MM.1S (cell line): ENCODE data around the gene CLDN20.

Experiments
- DNase-seq: peaks from one replicate; pipeline ENCODE4 v3.0.0-alpha.2; 2015
- H2AFZ ChIP-seq: fragments of 300-600 bp; sonication (generic); 2 replicates; pipeline ENCODE4 v1.6.0; 2016; ENCODE audit warnings: antibody characterized with exemption, low read length
- H3F3A ChIP-seq: fragments of 300-600 bp; sonication (generic); 2 replicates; pipeline ENCODE4 v1.6.1; 2016; ENCODE audit warnings: mild to moderate bottlenecking, antibody characterized with exemption, low read length, moderate library complexity, mixed read lengths; ENCODE audit not compliant: insufficient read depth
- H3K27ac ChIP-seq: fragments of 300-600 bp; sonication (generic); 2 replicates; pipeline ENCODE4 v1.5.1; 2016; ENCODE audit warnings: mild to moderate bottlenecking, low read length
- H3K27me3 ChIP-seq: fragments of 300-600 bp; sonication (generic); replicated peaks from 2 replicates; pipeline ENCODE4 v1.6.0; 2016; ENCODE audit warnings: low read length; ENCODE audit not compliant: insufficient read depth
- H3K36me3 ChIP-seq: fragments of 300-600 bp; sonication (generic); replicated peaks from 2 replicates; pipeline ENCODE4 v1.6.1; 2016; ENCODE audit warnings: mild to moderate bottlenecking, low read length, mixed read lengths; ENCODE audit not compliant: insufficient read depth
- H3K4me1 ChIP-seq: fragments of 300-600 bp; sonication (generic); 2 replicates; pipeline ENCODE4 v1.6.1; 2016; ENCODE audit warnings: low read length, mixed read lengths
- H3K4me2 ChIP-seq: fragments of 300-600 bp; sonication (generic); 2 replicates; pipeline ENCODE4 v1.6.0; 2016; ENCODE audit warnings: low read depth, low read length
- H3K4me3 ChIP-seq: fragments of 300-600 bp; sonication (generic); 2 replicates; pipeline ENCODE4 v1.5.1; 2016; ENCODE audit warnings: low read length, mixed read lengths
- H3K79me2 ChIP-seq: fragments of 300-600 bp; sonication (generic); 2 replicates; pipeline ENCODE4 v1.6.1; 2016; ENCODE audit warnings: mixed run types, low read length, mixed read lengths
- H3K9ac ChIP-seq: fragments of 300-600 bp; sonication (generic); 2 replicates; pipeline ENCODE4 v1.6.1; 2016; ENCODE audit warnings: low read length, mixed read lengths
- H3K9me2 ChIP-seq: fragments of 300-600 bp; sonication (generic); replicated peaks from 2 replicates; pipeline ENCODE4 v1.6.1; 2016; ENCODE audit warnings: mild to moderate bottlenecking, low read length, mixed read lengths; ENCODE audit not compliant: insufficient read depth
- H3K9me3 ChIP-seq: fragments of 300-600 bp; sonication (generic); replicated peaks from 2 replicates; pipeline ENCODE4 v1.6.1; 2016; ENCODE audit warnings: mild to moderate bottlenecking, low read length, mixed read lengths; ENCODE audit not compliant: insufficient read depth
- H4K20me1 ChIP-seq: fragments of 300-600 bp; sonication (generic); 2 replicates; pipeline ENCODE4 v1.6.1; 2016; ENCODE audit warnings: mild to moderate bottlenecking, low read length, moderate library complexity, mixed read lengths; ENCODE audit not compliant: insufficient read depth
- EZH2 ChIP-seq: fragments of 300-600 bp; sonication (generic); optimal IDR thresholded peaks from 2 replicates; pipeline ENCODE3; 2017; ENCODE audit warnings: low read depth, mild to moderate bottlenecking, antibody characterized with exemption, low read length, mixed read lengths
- EZH2phosphoT487 ChIP-seq: fragments of 300-600 bp; sonication (generic); IDR thresholded peaks from 2 replicates; pipeline ENCODE4 v1.6.1; 2018; ENCODE audit warnings: antibody characterized with exemption, low read length
- TF ChIP-seq, protein P1 (sequence below): fragments of 300-600 bp; sonication (generic); IDR thresholded peaks from 2 replicates; pipeline ENCODE4 v1.5.1; 2016; ENCODE audit warnings: antibody characterized with exemption, low read length, mixed read lengths

CLDN20 gene

DNA sequence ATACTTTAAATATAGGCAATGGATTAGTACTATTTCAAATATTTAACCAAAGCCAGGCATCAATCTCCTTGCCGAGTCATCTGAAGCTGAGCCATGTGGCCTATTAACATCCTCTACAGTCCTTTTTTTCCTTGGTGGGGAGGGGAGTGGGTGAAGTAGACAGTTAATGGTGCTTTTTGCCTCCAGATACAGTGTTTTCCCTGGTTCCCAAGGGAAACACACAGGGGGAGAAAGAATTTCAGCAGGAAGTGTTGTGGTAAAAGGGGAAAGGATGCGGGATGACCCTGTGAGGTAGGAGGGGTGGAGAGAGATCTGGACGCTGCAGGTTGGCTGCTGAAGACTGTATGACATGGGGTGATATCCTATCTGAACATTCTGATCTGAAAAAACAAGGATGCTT, 9.6 kb downstream of the CLDN20 start:
- Histone ChIP-seq H3K27ac (no peak overlapping the region), H3K4me1 (no peaks in the 10 kb centered on the region)

DNA sequence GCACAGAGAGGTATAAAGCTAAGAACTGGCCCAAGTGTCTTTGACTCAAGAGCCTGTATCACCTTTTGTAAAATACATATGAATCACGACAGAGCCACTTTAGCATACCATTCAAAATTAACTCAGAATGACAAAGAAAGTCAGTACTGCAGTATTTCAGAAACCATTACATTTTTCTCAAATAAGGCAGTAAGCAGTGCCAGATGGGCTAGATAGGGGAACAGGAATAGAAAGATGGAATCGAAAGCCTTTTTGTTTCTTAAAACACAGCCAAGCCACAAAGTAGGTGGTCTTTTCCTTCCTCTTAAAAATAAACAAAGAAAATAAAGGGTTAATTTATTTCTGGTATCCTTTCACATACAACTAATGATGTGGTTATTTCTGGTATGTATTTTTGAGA, 10.3 kb downstream of the CLDN20 start:
- H3F3A ChIP-seq, result no peaks in the 10 kb centered on the region
- no peaks in the 10 kb centered on the region for H3K79me2 ChIP-seq
- H3K27ac ChIP-seq, result no peak overlapping the region
- H4K20me1 ChIP-seq, result no peaks in the 10 kb centered on the region
- H3K4me1 ChIP-seq, result no peaks in the 10 kb centered on the region
- TF ChIP-seq, protein P1, sequence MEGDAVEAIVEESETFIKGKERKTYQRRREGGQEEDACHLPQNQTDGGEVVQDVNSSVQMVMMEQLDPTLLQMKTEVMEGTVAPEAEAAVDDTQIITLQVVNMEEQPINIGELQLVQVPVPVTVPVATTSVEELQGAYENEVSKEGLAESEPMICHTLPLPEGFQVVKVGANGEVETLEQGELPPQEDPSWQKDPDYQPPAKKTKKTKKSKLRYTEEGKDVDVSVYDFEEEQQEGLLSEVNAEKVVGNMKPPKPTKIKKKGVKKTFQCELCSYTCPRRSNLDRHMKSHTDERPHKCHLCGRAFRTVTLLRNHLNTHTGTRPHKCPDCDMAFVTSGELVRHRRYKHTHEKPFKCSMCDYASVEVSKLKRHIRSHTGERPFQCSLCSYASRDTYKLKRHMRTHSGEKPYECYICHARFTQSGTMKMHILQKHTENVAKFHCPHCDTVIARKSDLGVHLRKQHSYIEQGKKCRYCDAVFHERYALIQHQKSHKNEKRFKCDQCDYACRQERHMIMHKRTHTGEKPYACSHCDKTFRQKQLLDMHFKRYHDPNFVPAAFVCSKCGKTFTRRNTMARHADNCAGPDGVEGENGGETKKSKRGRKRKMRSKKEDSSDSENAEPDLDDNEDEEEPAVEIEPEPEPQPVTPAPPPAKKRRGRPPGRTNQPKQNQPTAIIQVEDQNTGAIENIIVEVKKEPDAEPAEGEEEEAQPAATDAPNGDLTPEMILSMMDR, result no peak
- TF ChIP-seq EZH2 (no peak), EZH2phosphoT487 (no peak)
- H3K9me3 ChIP-seq, result no peaks in the 10 kb centered on the region
- no peaks in the 10 kb centered on the region for H3K36me3 ChIP-seq
- H3K4me3 ChIP-seq, result no peak overlapping the region
- no peak for DNase-seq
- no peaks in the 10 kb centered on the region for H3K9me2 ChIP-seq
- H2AFZ ChIP-seq, result no peak overlapping the region
- no peak overlapping the region for H3K9ac ChIP-seq
- no peaks in the 10 kb centered on the region for H3K27me3 ChIP-seq
- no peak overlapping the region for H3K4me2 ChIP-seq

More for the DNA sequence above, 9.6 kb downstream of the CLDN20 start:
- Histone ChIP-seq H4K20me1 (no peaks in the 10 kb centered on the region), H3K9me2 (no peaks in the 10 kb centered on the region), H3K4me2 (no peak overlapping the region), H3K36me3 (no peaks in the 10 kb centered on the region), H3K79me2 (no peaks in the 10 kb centered on the region), H3K9ac (no peak overlapping the region), H3K9me3 (no peaks in the 10 kb centered on the region), H3K27me3 (no peaks in the 10 kb centered on the region), H3F3A (no peaks in the 10 kb centered on the region), H3K4me3 (no peak overlapping the region), H2AFZ (no peak overlapping the region)
- TF ChIP-seq EZH2, result no peak
- no peak for TF ChIP-seq EZH2phosphoT487
- TF ChIP-seq, protein P1, result no peak
- no peak for DNase-seq

DNA sequence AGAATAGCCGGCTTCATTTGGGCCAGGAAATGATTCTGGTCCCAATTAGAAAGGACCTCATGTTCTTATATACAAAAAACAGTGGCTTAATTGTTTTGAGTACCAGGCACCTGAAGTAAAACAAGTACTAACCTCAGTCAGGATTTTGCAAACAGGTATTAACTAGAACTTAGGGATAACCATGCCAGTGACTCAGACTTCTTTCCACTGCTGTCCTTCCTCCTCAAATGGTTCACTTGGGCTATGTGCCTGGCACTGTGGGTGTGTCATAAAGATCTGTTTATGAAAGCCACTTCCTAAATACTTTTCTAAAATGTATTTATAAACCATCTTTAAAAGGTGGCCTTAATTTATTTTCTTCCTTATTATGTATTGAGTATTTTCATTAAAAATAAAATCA, 10.7 kb downstream of the CLDN20 start:
- Histone ChIP-seq H3K27me3 (no peaks in the 10 kb centered on the region), H3K9ac (no peak overlapping the region)

More for the DNA sequence above, 10.7 kb downstream of the CLDN20 start:
- Histone ChIP-seq H3K9me3 (no peaks in the 10 kb centered on the region), H3K79me2 (no peaks in the 10 kb centered on the region), H3K36me3 (no peaks in the 10 kb centered on the region), H3K4me3 (no peak overlapping the region), H4K20me1 (no peaks in the 10 kb centered on the region), H3K4me2 (no peak overlapping the region), H3K27ac (no peak overlapping the region), H3F3A (no peaks in the 10 kb centered on the region), H2AFZ (no peak overlapping the region), H3K4me1 (no peaks in the 10 kb centered on the region), H3K9me2 (no peaks in the 10 kb centered on the region)
- no peak for DNase-seq
- TF ChIP-seq EZH2 (no peak), EZH2phosphoT487 (no peak)
- TF ChIP-seq, protein P1, result no peak
